Smooth muscle cell (in vitro differentiated cells): ENCODE measurements around the gene SECISBP2. TPM values are rescaled to one million over a fixed set of nuclear protein-coding genes. Genes with fewer than 3 reads are reported as not detected.

Source experiments
- DNase-seq: peaks from one replicate; lab custom pipeline; 2025; ENCODE audit not compliant: unreplicated experiment; lab: John Stamatoyannopoulos, UW
- H2AFZ ChIP-seq: fragments of 200-600 bp; sonication (generic); 2 replicates; pipeline ENCODE4 v1.6.0; 2016; ENCODE audit warnings: antibody characterized with exemption, low read depth, mild to moderate bottlenecking
- H3F3A ChIP-seq: fragments of 200-600 bp; sonication (generic); 2 replicates; pipeline ENCODE4 v1.6.0; 2017; ENCODE audit warnings: antibody characterized with exemption, low read depth
- H3K27ac ChIP-seq: fragments of 200-600 bp; sonication (generic); 2 replicates; pipeline ENCODE4 v1.5.1; 2016; ENCODE audit warnings: low read depth, mild to moderate bottlenecking
- H3K27me3 ChIP-seq: fragments of 200-600 bp; sonication (generic); 2 replicates; pipeline ENCODE4 v1.6.1; 2016; ENCODE audit warnings: low read depth, mild to moderate bottlenecking
- H3K36me3 ChIP-seq: fragments of 200-600 bp; sonication (generic); 2 replicates; pipeline ENCODE4 v1.5.1; 2016; ENCODE audit warnings: low read depth
- H3K4me1 ChIP-seq: fragments of 200-600 bp; sonication (generic); 2 replicates; pipeline ENCODE4 v1.5.1; 2016; ENCODE audit warnings: low read depth
- H3K4me2 ChIP-seq: fragments of 200-600 bp; sonication (generic); 2 replicates; pipeline ENCODE4 v1.6.0; 2016; ENCODE audit warnings: mild to moderate bottlenecking
- H3K4me3 ChIP-seq: fragments of 200-600 bp; sonication (generic); 2 replicates; pipeline ENCODE4 v1.5.1; 2016; ENCODE audit warnings: mild to moderate bottlenecking
- H3K79me2 ChIP-seq: fragments of 200-600 bp; sonication (generic); 2 replicates; pipeline ENCODE4 v1.6.0; 2016; ENCODE audit warnings: low read depth, mild to moderate bottlenecking
- H3K9ac ChIP-seq: fragments of 200-600 bp; sonication (generic); 2 replicates; pipeline ENCODE4 v1.6.0; 2016; ENCODE audit warnings: low read depth
- H3K9me3 ChIP-seq: fragments of 200-600 bp; sonication (generic); replicated peaks from 2 replicates; pipeline ENCODE4 v1.5.1; 2016; ENCODE audit warnings: low read depth
- H4K20me1 ChIP-seq: fragments of 200-600 bp; sonication (generic); 2 replicates; pipeline ENCODE4 v1.6.0; 2016; ENCODE audit warnings: low read depth
- CTCF ChIP-seq: fragments of 200-600 bp; sonication (generic); IDR thresholded peaks from 2 replicates; pipeline ENCODE4 v1.5.1; 2017; ENCODE audit warnings: borderline replicate concordance, mild to moderate bottlenecking, antibody characterized with exemption; ENCODE audit not compliant: insufficient read depth, poor library complexity, severe bottlenecking
- WGBS: methylation state at CpG from one replicate; pipeline ENCODE4 v1.1.7; 2016; ENCODE audit warnings: low lambda C conversion rate; 5-methylcytosine and 5-hydroxymethylcytosine counted together
- polyA plus RNA-seq: library from polyadenylated mRNA; unstranded; fragments of >200 nt; fragmentation: Nextera tagmentation; extraction: Ambion mirVana; gene quantifications from 2 replicates; pipeline ENCODE4 v1.2.1, GENCODE V29; 2016
- total RNA-seq: library from RNA; depleted of rRNA; stranded (reverse); fragments of >200 nt; gene quantifications from 2 replicates; pipeline ENCODE4 v1.2.3, GENCODE V29; 2014

SECISBP2 gene
- total and polyA plus RNA-seq, 2 experiments from 2014 or later: 12.2 to 25.1 TPM

GRCh38 chr9:89391585-89391984, 73.3 kb downstream of the SECISBP2 start:
- Histone ChIP-seq H3K79me2 (no peaks in the 10 kb centered on the region), H4K20me1 (no peaks in the 10 kb centered on the region), H3F3A (no peaks in the 10 kb centered on the region), H3K4me1 (no peaks in the 10 kb centered on the region), H3K36me3 (no peaks in the 10 kb centered on the region), H3K27ac (no peak overlapping the region), H3K9ac (no peak overlapping the region), H2AFZ (no peak overlapping the region), H3K4me3 (no peak overlapping the region), H3K9me3 (no peaks in the 10 kb centered on the region), H3K27me3 (no peaks in the 10 kb centered on the region), H3K4me2 (no peak overlapping the region)
- no peak for TF ChIP-seq CTCF
- 85% methylated on average over 6 of the region's 6 CpGs for WGBS
- no peak for DNase-seq

GRCh38 chr9:89394412-89394811, 76.1 kb downstream of the SECISBP2 start:
- DNase-seq: no peak
- Histone ChIP-seq H3K4me3 (no peak overlapping the region), H2AFZ (no peak overlapping the region), H3K79me2 (no peaks in the 10 kb centered on the region), H3F3A (no peaks in the 10 kb centered on the region), H3K9ac (no peak overlapping the region), H3K27me3 (no peaks in the 10 kb centered on the region), H4K20me1 (no peaks in the 10 kb centered on the region), H3K27ac (no peak overlapping the region), H3K36me3 (no peaks in the 10 kb centered on the region), H3K9me3 (no peaks in the 10 kb centered on the region), H3K4me1 (no peaks in the 10 kb centered on the region), H3K4me2 (no peak overlapping the region)
- WGBS: 96% methylated on average over 12 of the region's 12 CpGs
- TF ChIP-seq CTCF: no peak

- no peak overlapping the region for H3K27ac ChIP-seq
- no peaks in the 10 kb centered on the region for H3K4me1 ChIP-seq
- H3K79me2 ChIP-seq: no peaks in the 10 kb centered on the region
- no peak overlapping the region for H3K4me2 ChIP-seq
- 91% methylated on average over 11 of the region's 11 CpGs for WGBS
- H2AFZ ChIP-seq: no peak overlapping the region
- H3K27me3 ChIP-seq: no peaks in the 10 kb centered on the region
- H3K36me3 ChIP-seq: no peaks in the 10 kb centered on the region
- no peak overlapping the region for H3K9ac ChIP-seq
- no peaks in the 10 kb centered on the region for H3F3A ChIP-seq
- no peak for DNase-seq
- H3K4me3 ChIP-seq: no peak overlapping the region
- no peaks in the 10 kb centered on the region for H4K20me1 ChIP-seq
- H3K9me3 ChIP-seq: no peaks in the 10 kb centered on the region
- TF ChIP-seq CTCF: no peak
These were observed 77.8 kb downstream of the SECISBP2 start for GRCh38 chr9:89395931-89396710.

- Histone ChIP-seq H3K4me2 (no peak overlapping the region), H3K79me2 (no peaks in the 10 kb centered on the region), H3K36me3 (no peaks in the 10 kb centered on the region), H3K9me3 (no peaks in the 10 kb centered on the region), H2AFZ (no peak overlapping the region), H3K27ac (no peak overlapping the region), H3K4me3 (no peak overlapping the region), H4K20me1 (no peaks in the 10 kb centered on the region), H3K4me1 (no peaks in the 10 kb centered on the region), H3K9ac (no peak overlapping the region), H3K27me3 (no peaks in the 10 kb centered on the region), H3F3A (no peaks in the 10 kb centered on the region)
- TF ChIP-seq CTCF: no peak
- 96% methylated on average over 5 of the region's 5 CpGs for WGBS
- DNase-seq: no peak
These were observed 79.2 kb downstream of the SECISBP2 start for GRCh38 chr9:89397471-89397870.
